ENCODE results near the gene PLK2.

GRCh38 chr5:58496488-58496887, 36.6 kb upstream of the PLK2 start:
- TF ChIP-seq CTCF (IDR thresholded peaks at IDR 0.05 in 8 of 11, conservative IDR thresholded peaks at IDR 0.05 in 3 of 11) (peak in 5 of 11 experiments; percentile 8 to 31 (median 11)), POLR2AphosphoS5 (IDR thresholded peaks at IDR 0.05) (no peak), POLR2A (IDR thresholded peaks at IDR 0.05) (no peak)

Measured in spleen (tissue), 7 donors.